Measurements from ENCODE around the gene MTMR10. TPM values are rescaled to one million over a fixed set of nuclear protein-coding genes. Genes with fewer than 3 reads are reported as not detected.

MTMR10 gene
- total RNA-seq, 4 donors from 2014 or later: 16.6 to 41.2 (median 28.0) TPM

- Histone ChIP-seq H3K36me3 (peaks cover 0 to 23% (median 0%) of the 10 kb centered on the region in 3 donors), H3K27ac (peak overlapping the region; percentile 96 to 99 (median 98)), H3K27me3 (no peaks in the 10 kb centered on the region), H3K4me1 (peaks cover 18 to 62% (median 28%) of the 10 kb centered on the region in 3 donors), H3K4me3 (peak overlapping the region; percentile 76 to 99 (median 92)), H3K9me3 (no peaks in the 10 kb centered on the region)
- TF ChIP-seq POLR2A (IDR thresholded peaks at IDR 0.05): no peak
- TF ChIP-seq, protein P1, sequence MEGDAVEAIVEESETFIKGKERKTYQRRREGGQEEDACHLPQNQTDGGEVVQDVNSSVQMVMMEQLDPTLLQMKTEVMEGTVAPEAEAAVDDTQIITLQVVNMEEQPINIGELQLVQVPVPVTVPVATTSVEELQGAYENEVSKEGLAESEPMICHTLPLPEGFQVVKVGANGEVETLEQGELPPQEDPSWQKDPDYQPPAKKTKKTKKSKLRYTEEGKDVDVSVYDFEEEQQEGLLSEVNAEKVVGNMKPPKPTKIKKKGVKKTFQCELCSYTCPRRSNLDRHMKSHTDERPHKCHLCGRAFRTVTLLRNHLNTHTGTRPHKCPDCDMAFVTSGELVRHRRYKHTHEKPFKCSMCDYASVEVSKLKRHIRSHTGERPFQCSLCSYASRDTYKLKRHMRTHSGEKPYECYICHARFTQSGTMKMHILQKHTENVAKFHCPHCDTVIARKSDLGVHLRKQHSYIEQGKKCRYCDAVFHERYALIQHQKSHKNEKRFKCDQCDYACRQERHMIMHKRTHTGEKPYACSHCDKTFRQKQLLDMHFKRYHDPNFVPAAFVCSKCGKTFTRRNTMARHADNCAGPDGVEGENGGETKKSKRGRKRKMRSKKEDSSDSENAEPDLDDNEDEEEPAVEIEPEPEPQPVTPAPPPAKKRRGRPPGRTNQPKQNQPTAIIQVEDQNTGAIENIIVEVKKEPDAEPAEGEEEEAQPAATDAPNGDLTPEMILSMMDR (IDR thresholded peaks at IDR 0.05): no peak
- DNase-seq: no peak
- 2 to 3% methylated on average over 13 to 23 of the region's 24 CpGs for WGBS, 2 donors
- intact Hi-C loops (cut with DNase I): no loop called here
Observed at GRCh38 chr15:30990446-30991254, 778 bp downstream of the MTMR10 start.

DNA sequence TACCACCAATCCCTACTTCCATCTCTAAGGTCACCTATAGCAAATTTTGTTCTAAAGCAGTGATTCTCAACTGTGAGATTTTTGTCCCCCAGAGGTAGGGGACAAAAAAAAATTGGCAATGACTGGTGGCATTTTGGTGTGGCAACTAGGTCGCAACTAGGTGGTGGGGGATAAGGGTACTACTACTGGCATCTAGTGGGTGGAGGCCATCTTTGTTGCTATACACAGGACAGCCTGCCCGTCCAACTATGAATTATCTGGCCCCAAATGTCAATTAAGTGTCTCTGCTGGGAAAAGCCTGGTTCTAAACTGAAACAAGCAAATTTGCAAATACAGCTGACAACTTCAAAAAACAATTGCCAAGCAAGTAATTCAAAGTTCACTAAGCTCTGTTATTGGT, 1.4 kb downstream of the MTMR10 start:
- intact Hi-C loops (cut with DNase I): no loop called here
- no peak for TF ChIP-seq POLR2A (IDR thresholded peaks at IDR 0.05)
- TF ChIP-seq, protein P1 (IDR thresholded peaks at IDR 0.05): peak in 1 of 6 experiments; percentile 8
- Histone ChIP-seq H3K36me3 (peaks cover 0 to 30% (median 0%) of the 10 kb centered on the region in 3 donors), H3K27ac (peak overlapping the region; percentile 96 to 99 (median 98)), H3K4me1 (peaks cover 19 to 68% (median 34%) of the 10 kb centered on the region in 3 donors), H3K4me3 (peak overlapping the region; percentile 76 to 99 (median 92)), H3K9me3 (no peaks in the 10 kb centered on the region), H3K27me3 (no peaks in the 10 kb centered on the region)
- WGBS, 2 donors: 38 to 60% methylated on average over 1 to 2 of the region's 2 CpGs
- DNase-seq: no peak

GRCh38 chr15:30985081-30985531, 6.3 kb downstream of the MTMR10 start:
- H3K27me3 ChIP-seq: no peaks in the 10 kb centered on the region
- DNase-seq: no peak
- H3K36me3 ChIP-seq: peaks cover 0 to 73% (median 0%) of the 10 kb centered on the region in 3 donors
- TF ChIP-seq, protein P1 (IDR thresholded peaks at IDR 0.05): no peak
- TF ChIP-seq POLR2A (IDR thresholded peaks at IDR 0.05): no peak
- intact Hi-C loops (cut with DNase I): no loop called here
- peaks cover 17 to 86% (median 31%) of the 10 kb centered on the region in 3 donors for H3K4me1 ChIP-seq
- peak overlapping the region in 1 of 4 donors; percentile 4 for H3K4me3 ChIP-seq
- H3K9me3 ChIP-seq: no peaks in the 10 kb centered on the region
- H3K27ac ChIP-seq: peak overlapping the region in 3 of 4 donors; percentile 31 to 66 (median 48)
- WGBS, 2 donors: 37 to 44% methylated on average over 3 of the region's 3 CpGs

GRCh38 chr15:30984542-30984941, 6.9 kb downstream of the MTMR10 start:
- H3K9me3 ChIP-seq: no peaks in the 10 kb centered on the region
- H3K27me3 ChIP-seq: no peaks in the 10 kb centered on the region
- intact Hi-C loops (cut with DNase I): no loop called here
- H3K4me1 ChIP-seq: peaks cover 14 to 86% (median 25%) of the 10 kb centered on the region in 3 donors
- peaks cover 0 to 79% (median 0%) of the 10 kb centered on the region in 3 donors for H3K36me3 ChIP-seq
- TF ChIP-seq POLR2A (IDR thresholded peaks at IDR 0.05): no peak
- TF ChIP-seq, protein P1 (IDR thresholded peaks at IDR 0.05): no peak
- WGBS, 2 donors: 52 to 65% methylated on average over 6 of the region's 6 CpGs
- H3K27ac ChIP-seq: peak overlapping the region in 3 of 4 donors; percentile 31 to 66 (median 48)
- peak overlapping the region in 1 of 4 donors; percentile 4 for H3K4me3 ChIP-seq
- no peak for DNase-seq

- no peak for DNase-seq
- Histone ChIP-seq H3K9me3 (no peaks in the 10 kb centered on the region), H3K4me1 (peaks cover 10 to 86% (median 21%) of the 10 kb centered on the region in 3 donors), H3K36me3 (peaks cover 0 to 83% (median 0%) of the 10 kb centered on the region in 3 donors), H3K27me3 (no peaks in the 10 kb centered on the region), H3K4me3 (no peak overlapping the region), H3K27ac (peak overlapping the region in 2 of 4 donors; percentile 31 to 48)
- WGBS, 2 donors: 86% methylated on average over 3 of the region's 3 CpGs
- intact Hi-C loops (cut with DNase I): no loop called here
- TF ChIP-seq, protein P1 (IDR thresholded peaks at IDR 0.05): no peak
- no peak for TF ChIP-seq POLR2A (IDR thresholded peaks at IDR 0.05)
Observed at GRCh38 chr15:30984118-30984517, 7.3 kb downstream of the MTMR10 start.
